ENCODE measurements around the gene BRPF1. TPM values are rescaled to one million over a fixed set of nuclear protein-coding genes. Genes with fewer than 3 reads are reported as not detected.

Gene BRPF1
- total RNA-seq, 1 donor: 14.5 TPM

- no peak for DNase-seq (ENCODE audit: insufficient read length, low spot score, missing footprints)
- H2AFZ ChIP-seq (ENCODE audit: low read length): no peak overlapping the region
- no peaks in the 10 kb centered on the region for H3K79me2 ChIP-seq (ENCODE audit: insufficient read depth, low read length)
- H4K20me1 ChIP-seq (ENCODE audit: insufficient read depth, low read length): no peaks in the 10 kb centered on the region
- no peak overlapping the region for H3K4me3 ChIP-seq (ENCODE audit: insufficient read depth, low read length)
- TF ChIP-seq CTCF (IDR thresholded peaks at IDR 0.05; ENCODE audit: extremely low read depth, low read depth, low read length): no peak
- peaks cover under 1% of the 10 kb centered on the region for H3K4me1 ChIP-seq (ENCODE audit: insufficient read depth, low read length)
- no peak overlapping the region for H3K4me2 ChIP-seq (ENCODE audit: insufficient read depth, low read length)
- no peaks in the 10 kb centered on the region for H3K9me3 ChIP-seq (ENCODE audit: low read depth, low read length)
- no peak overlapping the region for H3K27ac ChIP-seq (ENCODE audit: low read depth, low read length)
- H3K36me3 ChIP-seq (ENCODE audit: insufficient read depth, low read length): no peaks in the 10 kb centered on the region
- H3K27me3 ChIP-seq (ENCODE audit: insufficient read depth, low read length): peaks cover 2% of the 10 kb centered on the region
Observed at GRCh38 chr3:9721015-9721699, 10.4 kb upstream of the BRPF1 start.

- no peaks in the 10 kb centered on the region for H4K20me1 ChIP-seq (ENCODE audit: insufficient read depth, low read length)
- no peak overlapping the region for H3K4me3 ChIP-seq (ENCODE audit: insufficient read depth, low read length)
- no peaks in the 10 kb centered on the region for H3K4me1 ChIP-seq (ENCODE audit: insufficient read depth, low read length)
- peaks cover 2% of the 10 kb centered on the region for H3K27me3 ChIP-seq (ENCODE audit: insufficient read depth, low read length)
- DNase-seq (ENCODE audit: insufficient read length, low spot score, missing footprints): no peak
- no peaks in the 10 kb centered on the region for H3K36me3 ChIP-seq (ENCODE audit: insufficient read depth, low read length)
- no peaks in the 10 kb centered on the region for H3K79me2 ChIP-seq (ENCODE audit: insufficient read depth, low read length)
- H3K9me3 ChIP-seq (ENCODE audit: low read depth, low read length): no peaks in the 10 kb centered on the region
- H2AFZ ChIP-seq (ENCODE audit: low read length): no peak overlapping the region
- no peak overlapping the region for H3K27ac ChIP-seq (ENCODE audit: low read depth, low read length)
- no peak for TF ChIP-seq CTCF (IDR thresholded peaks at IDR 0.05; ENCODE audit: extremely low read depth, low read depth, low read length)
- H3K4me2 ChIP-seq (ENCODE audit: insufficient read depth, low read length): no peak overlapping the region
Observed at GRCh38 chr3:9721700-9722060, 9.9 kb upstream of the BRPF1 start.

- no peak for DNase-seq (ENCODE audit: insufficient read length, low spot score, missing footprints)
- Histone ChIP-seq H3K36me3 (ENCODE audit: insufficient read depth, low read length) (no peaks in the 10 kb centered on the region), H3K4me1 (ENCODE audit: insufficient read depth, low read length) (peaks cover 11% of the 10 kb centered on the region), H3K4me2 (ENCODE audit: insufficient read depth, low read length) (no peak overlapping the region), H3K79me2 (ENCODE audit: insufficient read depth, low read length) (no peaks in the 10 kb centered on the region), H3K4me3 (ENCODE audit: insufficient read depth, low read length) (no peak overlapping the region), H3K9me3 (ENCODE audit: low read depth, low read length) (no peaks in the 10 kb centered on the region), H4K20me1 (ENCODE audit: insufficient read depth, low read length) (no peaks in the 10 kb centered on the region), H2AFZ (ENCODE audit: low read length) (no peak overlapping the region), H3K27ac (ENCODE audit: low read depth, low read length) (no peak overlapping the region), H3K27me3 (ENCODE audit: insufficient read depth, low read length) (no peaks in the 10 kb centered on the region)
- no peak for TF ChIP-seq CTCF (IDR thresholded peaks at IDR 0.05; ENCODE audit: extremely low read depth, low read depth, low read length)
Observed at GRCh38 chr3:9725775-9726515, 5.6 kb upstream of the BRPF1 start.

- Histone ChIP-seq H3K27me3 (ENCODE audit: insufficient read depth, low read length) (no peaks in the 10 kb centered on the region), H3K36me3 (ENCODE audit: insufficient read depth, low read length) (no peaks in the 10 kb centered on the region), H3K79me2 (ENCODE audit: insufficient read depth, low read length) (peaks cover 6% of the 10 kb centered on the region), H3K27ac (ENCODE audit: low read depth, low read length) (no peak overlapping the region), H4K20me1 (ENCODE audit: insufficient read depth, low read length) (no peaks in the 10 kb centered on the region), H3K4me1 (ENCODE audit: insufficient read depth, low read length) (peaks cover 11% of the 10 kb centered on the region), H2AFZ (ENCODE audit: low read length) (no peak overlapping the region), H3K9me3 (ENCODE audit: low read depth, low read length) (no peaks in the 10 kb centered on the region), H3K4me2 (ENCODE audit: insufficient read depth, low read length) (no peak overlapping the region), H3K4me3 (ENCODE audit: insufficient read depth, low read length) (no peak overlapping the region)
- peak; percentile 37 for TF ChIP-seq CTCF (IDR thresholded peaks at IDR 0.05; ENCODE audit: extremely low read depth, low read depth, low read length)
- no peak for DNase-seq (ENCODE audit: insufficient read length, low spot score, missing footprints)
Observed at GRCh38 chr3:9727041-9727595, 4.4 kb upstream of the BRPF1 start.
